HFF-Myc (cell line): ENCODE measurements around the gene MFNG.

Experiments
- DNase-seq: peaks from one replicate; pipeline ENCODE4 v3.0.0-alpha.2; 2011; ENCODE audit warnings: low read depth; ENCODE audit errors: extremely low read depth
- H3K4me3 ChIP-seq: replicated peaks from 2 replicates; pipeline ENCODE4 v1.5.1; 2011; ENCODE audit warnings: low read depth, mild to moderate bottlenecking, control low read depth, low read length
- CTCF ChIP-seq: IDR thresholded peaks from 2 replicates; pipeline ENCODE4 v1.5.1; 2012; ENCODE audit warnings: mild to moderate bottlenecking, low read depth, low read length, control low read depth; ENCODE audit errors: missing control alignments

Gene MFNG

GRCh38 chr22:37519268-37520195, 33.3 kb upstream of the MFNG start, which contains the start of gene CARD10:
TSS of gene CARD10 (minus strand) at chr22:37519415. CDS start at chr22:37519200, 215 bp downstream.
- H3K4me3 ChIP-seq = peak within 1 kb of the TSS; percentile 67
- TF ChIP-seq CTCF = no peak
- DNase-seq = no peak

GRCh38 chr22:37518509-37519267, 32.5 kb upstream of the MFNG start:
- TF ChIP-seq CTCF = no peak
- no peak for DNase-seq
- H3K4me3 ChIP-seq = peak overlapping the region; percentile 67

- DNase-seq = no peak
- peak overlapping the region; percentile 67 for H3K4me3 ChIP-seq
- TF ChIP-seq CTCF = no peak
These were observed 31.8 kb upstream of the MFNG start for GRCh38 chr22:37517826-37518450.

GRCh38 chr22:37516456-37516855, 30.3 kb upstream of the MFNG start:
- H3K4me3 ChIP-seq = no peak overlapping the region
- DNase-seq = no peak
- TF ChIP-seq CTCF = no peak

- DNase-seq = no peak
- H3K4me3 ChIP-seq = no peak overlapping the region
- no peak for TF ChIP-seq CTCF
These were observed 29.7 kb upstream of the MFNG start for GRCh38 chr22:37515901-37516300.

- DNase-seq = no peak
- no peak for TF ChIP-seq CTCF
- H3K4me3 ChIP-seq = no peak overlapping the region
These were observed 28.4 kb upstream of the MFNG start for GRCh38 chr22:37514526-37515051.
